ENCODE results near the gene LRRC36. TPM values are rescaled to one million over a fixed set of nuclear protein-coding genes. Genes with fewer than 3 reads are reported as not detected.
A peak's percentile ranks its signal among the peaks of the same experiment; 100 is the strongest.

Gene LRRC36
- total and polyA plus RNA-seq, 9 of the 15 experiments (the other 6 are each of a cell fraction or from before 2014, with no cell fraction given) = 0.09 to 0.40 (median 0.17) TPM; not detected in 1

DNA sequence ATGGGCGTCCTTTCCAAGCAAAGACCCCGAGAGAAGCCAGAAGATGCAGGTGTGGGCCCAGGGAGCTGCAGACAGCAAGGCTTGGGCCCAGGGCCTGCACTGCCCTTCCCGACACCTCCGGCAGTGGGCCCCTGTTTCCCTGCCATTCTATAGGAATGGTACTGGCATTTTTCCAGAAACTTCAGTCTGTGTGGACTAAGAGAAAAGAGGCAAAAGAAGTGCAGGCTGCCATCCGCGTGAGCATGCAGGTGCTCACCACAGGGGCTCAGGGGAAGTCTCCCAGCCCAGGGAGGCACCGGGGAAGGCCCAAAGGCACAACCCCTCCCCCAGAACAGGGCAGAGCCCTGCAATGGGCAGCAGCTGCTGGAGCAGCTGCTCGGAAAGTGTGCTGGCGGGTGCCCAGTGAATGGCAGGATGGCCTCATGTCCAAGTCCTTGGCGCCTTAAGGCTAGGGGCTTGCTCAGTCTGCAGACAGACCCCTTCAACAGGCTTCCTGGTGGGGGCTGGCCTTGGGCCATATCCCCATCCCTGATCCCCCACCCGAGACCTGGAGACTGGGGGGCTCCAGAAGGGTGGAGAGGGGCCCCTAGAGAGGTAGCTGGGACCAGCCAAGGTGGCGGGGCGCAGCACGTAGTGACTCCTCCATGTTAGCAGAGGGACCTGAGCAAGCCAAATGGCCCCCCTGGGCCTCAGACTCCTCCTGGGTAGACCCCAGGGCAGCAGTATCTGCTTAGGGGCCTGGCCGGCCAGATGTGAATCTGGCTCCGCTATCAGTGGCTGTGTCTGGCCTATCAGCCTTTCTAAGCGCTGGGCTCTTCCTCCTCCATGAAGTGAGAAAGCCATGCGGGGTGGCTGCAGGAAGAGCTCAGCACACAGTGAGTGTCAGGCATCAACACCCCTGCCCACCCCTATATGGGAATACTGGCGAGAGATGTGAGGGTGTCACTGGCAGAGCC, 73.4 kb downstream of the LRRC36 start (continued):
- TF ChIP-seq, protein P1, sequence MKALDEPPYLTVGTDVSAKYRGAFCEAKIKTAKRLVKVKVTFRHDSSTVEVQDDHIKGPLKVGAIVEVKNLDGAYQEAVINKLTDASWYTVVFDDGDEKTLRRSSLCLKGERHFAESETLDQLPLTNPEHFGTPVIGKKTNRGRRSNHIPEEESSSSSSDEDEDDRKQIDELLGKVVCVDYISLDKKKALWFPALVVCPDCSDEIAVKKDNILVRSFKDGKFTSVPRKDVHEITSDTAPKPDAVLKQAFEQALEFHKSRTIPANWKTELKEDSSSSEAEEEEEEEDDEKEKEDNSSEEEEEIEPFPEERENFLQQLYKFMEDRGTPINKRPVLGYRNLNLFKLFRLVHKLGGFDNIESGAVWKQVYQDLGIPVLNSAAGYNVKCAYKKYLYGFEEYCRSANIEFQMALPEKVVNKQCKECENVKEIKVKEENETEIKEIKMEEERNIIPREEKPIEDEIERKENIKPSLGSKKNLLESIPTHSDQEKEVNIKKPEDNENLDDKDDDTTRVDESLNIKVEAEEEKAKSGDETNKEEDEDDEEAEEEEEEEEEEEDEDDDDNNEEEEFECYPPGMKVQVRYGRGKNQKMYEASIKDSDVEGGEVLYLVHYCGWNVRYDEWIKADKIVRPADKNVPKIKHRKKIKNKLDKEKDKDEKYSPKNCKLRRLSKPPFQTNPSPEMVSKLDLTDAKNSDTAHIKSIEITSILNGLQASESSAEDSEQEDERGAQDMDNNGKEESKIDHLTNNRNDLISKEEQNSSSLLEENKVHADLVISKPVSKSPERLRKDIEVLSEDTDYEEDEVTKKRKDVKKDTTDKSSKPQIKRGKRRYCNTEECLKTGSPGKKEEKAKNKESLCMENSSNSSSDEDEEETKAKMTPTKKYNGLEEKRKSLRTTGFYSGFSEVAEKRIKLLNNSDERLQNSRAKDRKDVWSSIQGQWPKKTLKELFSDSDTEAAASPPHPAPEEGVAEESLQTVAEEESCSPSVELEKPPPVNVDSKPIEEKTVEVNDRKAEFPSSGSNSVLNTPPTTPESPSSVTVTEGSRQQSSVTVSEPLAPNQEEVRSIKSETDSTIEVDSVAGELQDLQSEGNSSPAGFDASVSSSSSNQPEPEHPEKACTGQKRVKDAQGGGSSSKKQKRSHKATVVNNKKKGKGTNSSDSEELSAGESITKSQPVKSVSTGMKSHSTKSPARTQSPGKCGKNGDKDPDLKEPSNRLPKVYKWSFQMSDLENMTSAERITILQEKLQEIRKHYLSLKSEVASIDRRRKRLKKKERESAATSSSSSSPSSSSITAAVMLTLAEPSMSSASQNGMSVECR (CRISPR knock-in tag; IDR thresholded peaks at IDR 0.05) = no peak
- TF ChIP-seq POLR2A (conservative IDR thresholded peaks at IDR 0.05) (no peak), HDAC1 (IDR thresholded peaks at IDR 0.05) (no peak)

DNA sequence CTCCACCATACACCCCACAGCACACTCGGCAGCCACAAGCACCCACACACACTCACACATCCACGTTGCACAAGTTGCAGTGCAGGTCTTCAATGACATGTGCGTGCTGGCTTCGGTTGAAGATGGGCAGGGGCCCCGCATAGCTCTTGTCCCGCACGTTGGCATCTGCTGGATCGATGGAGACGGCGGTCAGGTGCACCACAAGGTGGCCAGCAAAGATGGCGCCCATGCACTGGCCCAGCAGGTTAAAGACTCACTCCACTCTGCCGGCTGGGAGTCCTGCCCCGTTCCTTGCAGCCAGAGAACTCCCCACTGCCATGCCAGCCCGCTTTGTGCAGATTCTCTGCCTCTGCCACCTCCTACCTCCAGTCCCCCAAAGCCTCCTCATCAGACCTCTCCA, 74.3 kb downstream of the LRRC36 start:
- no peak for ATAC-seq
- in situ Hi-C loops (cut with MboI) = loop anchor here (25.0 kb wide), 1 partner anchor 439 kb away; the partner anchor contains the start of gene CES3

More for the DNA sequence above, 74.3 kb downstream of the LRRC36 start:
- DNase-seq (ENCODE audit: extremely low read depth in 1 of 4, low spot score in 3 of 4) (no peak), FAIRE-seq (no peak)
- Histone ChIP-seq H3K4me2 (ENCODE audit: insufficient read depth, low read length) (no peak overlapping the region), H3K79me2 (ENCODE audit: control insufficient read depth, insufficient read depth, low read length) (no peaks in the 10 kb centered on the region), H3K27me3 (ENCODE audit: control insufficient read depth in 2 of 2, insufficient read depth in 2 of 2, low read length in 2 of 2) (peaks cover 2 to 18% of the 10 kb centered on the region in 2 experiments; a peak in 3 of 5 replicates), H2AFZ (ENCODE audit: low read depth, low read length) (no peak overlapping the region), H3K27ac (ENCODE audit: extremely low read depth, low read depth, low read length) (no peak overlapping the region), H3K4me3 (no peak overlapping the region), H3K4me1 (replicated peaks in 1 of 2; ENCODE audit: control insufficient read depth in 2 of 2, insufficient read depth in 2 of 2, low read length in 2 of 2) (peaks cover 14 to 52% of the 10 kb centered on the region in 2 experiments), H3K9me3 (replicated peaks; ENCODE audit: control insufficient read depth, insufficient read depth, low read depth, low read length) (no peaks in the 10 kb centered on the region), H4K20me1 (replicated peaks; ENCODE audit: control insufficient read depth, insufficient read depth, low read length) (no peaks in the 10 kb centered on the region), H3K9me1 (ENCODE audit: control insufficient read depth, insufficient read depth, low read length) (no peaks in the 10 kb centered on the region), H3K36me3 (ENCODE audit: control insufficient read depth, insufficient read depth, low read length) (no peaks in the 10 kb centered on the region), H3K9ac (ENCODE audit: insufficient read depth in 1 of 2, low read depth in 2 of 2, low read length in 2 of 2) (no peak overlapping the region)
- POLR2A ChIA-PET = interaction anchor here (0.6 kb wide), 1 partner anchor 137 kb away, joined by 3 read pairs; no protein-coding TSS in a partner anchor
- WGBS (ENCODE audit: insufficient coverage, low coverage, missing lambda C conversion rate) = 8% methylated on average over 14 of the region's 14 CpGs
- no TSS peak for BruUV-seq (replicated peaks)
- intact Hi-C loops (cut with micrococcal nuclease) = loop anchor here (10.0 kb wide), 1 partner anchor 386 kb away; no protein-coding TSS in a partner anchor
- no peak for TF ChIP-seq PREB (CRISPR knock-in tag; IDR thresholded peaks at IDR 0.05)
- TF ChIP-seq RBM34 (IDR thresholded peaks at IDR 0.05; ENCODE audit: borderline replicate concordance, insufficient read depth, low read length) = no peak
- peak in 1 of 3 experiments; percentile 52 for TF ChIP-seq YY1 (IDR thresholded peaks at IDR 0.05; ENCODE audit: borderline replicate concordance in 1 of 3, control insufficient read depth in 1 of 3, extremely low read depth in 1 of 3, insufficient read depth in 3 of 3, insufficient read length in 1 of 3, insufficient replicate concordance in 2 of 3, low read depth in 1 of 3, low read length in 2 of 3)
- CTCF ChIA-PET (ENCODE audit: low intra/inter-chr PET ratio) = interaction anchor here (1.3 kb wide), 1 partner anchor 27 kb away, joined by 3 read pairs; no protein-coding TSS in a partner anchor

All from K562 (cell line).